CD14-positive monocyte (primary cell): ENCODE measurements around the gene EVA1C. TPM values are rescaled to one million over a fixed set of nuclear protein-coding genes. Genes with fewer than 3 reads are reported as not detected.

Experiments
- DNase-seq, 3 donors: peaks; one replicate each; pipeline ENCODE4 v3.0.0-alpha.2; 2011 to 2022
- H2AFZ ChIP-seq: 2 replicates; pipeline ENCODE4 v1.6.0; 2012; ENCODE audit warnings: mild to moderate bottlenecking, low read depth, low read length, inconsistent platforms; ENCODE audit not compliant: insufficient read depth, poor library complexity, severe bottlenecking
- H3K27ac ChIP-seq, 2 donors: 1 replicate in 1 of 2; 2 replicates in 1 of 2; pipeline ENCODE4 v1.5.1; 2012 to 2013; ENCODE audit warnings: low read length in 2 of 2, control low read depth in 1 of 2, inconsistent platforms in 1 of 2, low read depth in 1 of 2, mild to moderate bottlenecking in 1 of 2
- H3K27me3 ChIP-seq, 2 donors: one replicate each; pipeline versions ENCODE4 v1.6.0 to v1.6.1; 2011 to 2013; ENCODE audit warnings: low read length in 2 of 2; ENCODE audit not compliant: control insufficient read depth in 2 of 2, insufficient read depth in 2 of 2
- H3K36me3 ChIP-seq, 2 donors: replicated peaks in 1 of 2; 1 replicate in 1 of 2; 2 replicates in 1 of 2; pipeline versions ENCODE4 v1.5.1 to v1.6.1; 2012 to 2013; ENCODE audit warnings: low read length in 2 of 2, control low read depth in 1 of 2, inconsistent platforms in 1 of 2, mild to moderate bottlenecking in 1 of 2; ENCODE audit not compliant: insufficient read depth in 2 of 2, control insufficient read depth in 1 of 2
- H3K4me1 ChIP-seq, 2 donors: 1 replicate in 1 of 2; 2 replicates in 1 of 2; pipeline versions ENCODE4 v1.5.1 to v1.6.1; 2012 to 2013; ENCODE audit warnings: low read length in 2 of 2, control low read depth in 1 of 2, inconsistent platforms in 1 of 2, mild to moderate bottlenecking in 1 of 2, moderate library complexity in 1 of 2; ENCODE audit not compliant: insufficient read depth in 2 of 2, control insufficient read depth in 1 of 2
- H3K4me2 ChIP-seq: replicated peaks from 2 replicates; pipeline ENCODE3; 2012; ENCODE audit warnings: low read length, moderate library complexity, mild to moderate bottlenecking; ENCODE audit not compliant: poor library complexity, severe bottlenecking; ENCODE audit errors: extremely low read depth
- H3K4me3 ChIP-seq, 3 experiments: fragments of 200-600 bp in 1 of 3; sonication (generic) in 1 of 3; replicated peaks in 1 of 3; 1 replicate in 2 of 3; 2 replicates in 1 of 3; pipeline ENCODE4 v1.5.1; 2011 to 2013; ENCODE audit warnings: low read length in 3 of 3, mild to moderate bottlenecking in 3 of 3, control low read depth in 2 of 3, low read depth in 2 of 3, inconsistent platforms in 1 of 3, moderate library complexity in 1 of 3
- H3K79me2 ChIP-seq: 2 replicates; pipeline ENCODE4 v1.6.0; 2012; ENCODE audit warnings: mild to moderate bottlenecking, control low read depth, inconsistent platforms, low read length, moderate library complexity; ENCODE audit not compliant: insufficient read depth
- H3K9ac ChIP-seq: 2 replicates; pipeline ENCODE4 v1.6.0; 2017; ENCODE audit warnings: low read length, mild to moderate bottlenecking; ENCODE audit not compliant: insufficient read depth, poor library complexity, severe bottlenecking
- H3K9me3 ChIP-seq, 2 donors: replicated peaks in 1 of 2; 1 replicate in 1 of 2; 2 replicates in 1 of 2; pipeline versions ENCODE4 v1.5.1 to v1.6.1; 2012 to 2013; ENCODE audit warnings: low read length in 2 of 2, control low read depth in 1 of 2; ENCODE audit not compliant: control insufficient read depth in 1 of 2, insufficient read depth in 1 of 2
- H4K20me1 ChIP-seq: 2 replicates; pipeline ENCODE4 v1.6.0; 2012; ENCODE audit warnings: mild to moderate bottlenecking, low read length, control low read depth, moderate library complexity; ENCODE audit not compliant: insufficient read depth
- H3K27ac Mint-ChIP-seq, 7 donors: one replicate each; pipeline ENCODE4 v1.8.0; 2020; ENCODE audit warnings: mild to moderate bottlenecking in 7 of 7, mixed read lengths in 7 of 7, moderate library complexity in 6 of 7, inconsistent platforms in 2 of 7
- H3K27me3 Mint-ChIP-seq, 3 donors: one replicate each; pipeline ENCODE4 v1.8.0; 2021 to 2022; ENCODE audit warnings: low read depth in 3 of 3, mild to moderate bottlenecking in 3 of 3, mixed read lengths in 3 of 3, moderate library complexity in 3 of 3, inconsistent platforms in 1 of 3
- H3K36me3 Mint-ChIP-seq, 2 donors: one replicate each; pipeline ENCODE4 v1.8.0; 2020; ENCODE audit warnings: mixed read lengths in 2 of 2, inconsistent platforms in 1 of 2, mild to moderate bottlenecking in 1 of 2
- H3K4me1 Mint-ChIP-seq: one replicate; pipeline ENCODE4 v1.8.0; 2020; ENCODE audit warnings: mild to moderate bottlenecking, mixed read lengths
- H3K4me3 Mint-ChIP-seq, 2 donors: one replicate each; pipeline ENCODE4 v1.8.0; 2020; ENCODE audit warnings: mild to moderate bottlenecking in 2 of 2, mixed read lengths in 2 of 2, moderate library complexity in 1 of 2
- H3K9me3 Mint-ChIP-seq, 7 donors: one replicate each; pipeline ENCODE4 v1.8.0; 2020 to 2022; ENCODE audit warnings: mixed read lengths in 7 of 7, mild to moderate bottlenecking in 6 of 7, moderate library complexity in 6 of 7, inconsistent platforms in 2 of 7
- WGBS: methylation state at CpG from one replicate; pipeline ENCODE4 v1.1.5; 2013; ENCODE audit warnings: missing lambda C conversion rate; ENCODE audit not compliant: insufficient coverage; 5-methylcytosine and 5-hydroxymethylcytosine counted together
- intact Hi-C, 2 donors: fragments of 100-400 bp; cut with micrococcal nuclease; formaldehyde crosslinking; loops; one replicate each; pipeline versions ENCODE4 v1.15.0 to v1.15.1; 2023
- polyA plus RNA-seq, 3 donors: library from polyadenylated mRNA; depleted of rRNA in 1 of 3; unstranded in 2 of 3; stranded (reverse) in 1 of 3; fragments of 300-500 nt in 2 of 3; fragments of >200 nt in 1 of 3; fragmentation: Illumina TruSeq in 2 of 3; gene quantifications; 1 replicate in 2 of 3; 2 replicates in 1 of 3; pipeline ENCODE4 v1.2.3, GENCODE V29; 2012 to 2021
- TF ChIP-seq, protein P1 (sequence below): fragments of 200-600 bp; IDR thresholded peaks from one replicate; pipeline ENCODE4 v1.8.0; 2022; ENCODE audit warnings: antibody characterized with exemption, mild to moderate bottlenecking

EVA1C gene
- polyA plus RNA-seq, 3 donors: 0.37 to 0.73 (median 0.63) TPM

DNA sequence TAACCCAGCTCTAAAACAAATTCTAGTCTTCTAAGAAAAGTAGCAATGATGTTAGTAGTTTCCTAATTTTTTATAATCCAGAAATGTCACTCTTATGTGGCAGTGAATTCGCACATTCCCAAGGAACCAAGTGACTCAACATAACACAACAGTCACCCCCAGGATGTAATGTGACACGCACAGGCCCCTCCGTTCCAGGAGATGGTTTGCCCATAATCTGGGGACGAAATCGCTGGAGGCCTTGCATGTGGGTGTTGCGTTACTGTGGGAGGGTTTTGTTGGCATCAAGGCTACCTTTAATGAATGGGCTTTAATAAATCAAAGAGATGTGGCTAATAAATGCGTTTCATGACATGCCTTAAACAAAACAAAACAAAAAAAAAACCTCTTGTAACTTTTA lies 50.9 kb downstream of the EVA1C start:
- no peak for DNase-seq
- Histone ChIP-seq H3K27me3 (no peaks in the 10 kb centered on the region), H3K4me3 (no peak overlapping the region), H3K36me3 (no peaks in the 10 kb centered on the region), H3K27ac (no peak overlapping the region), H3K79me2 (no peaks in the 10 kb centered on the region), H3K4me1 (no peaks in the 10 kb centered on the region), H3K9me3 (peaks cover 0 to 5% of the 10 kb centered on the region in 2 donors), H3K4me2 (no peak overlapping the region), H2AFZ (no peak overlapping the region), H4K20me1 (no peaks in the 10 kb centered on the region), H3K9ac (no peak overlapping the region)
- TF ChIP-seq, protein P1, sequence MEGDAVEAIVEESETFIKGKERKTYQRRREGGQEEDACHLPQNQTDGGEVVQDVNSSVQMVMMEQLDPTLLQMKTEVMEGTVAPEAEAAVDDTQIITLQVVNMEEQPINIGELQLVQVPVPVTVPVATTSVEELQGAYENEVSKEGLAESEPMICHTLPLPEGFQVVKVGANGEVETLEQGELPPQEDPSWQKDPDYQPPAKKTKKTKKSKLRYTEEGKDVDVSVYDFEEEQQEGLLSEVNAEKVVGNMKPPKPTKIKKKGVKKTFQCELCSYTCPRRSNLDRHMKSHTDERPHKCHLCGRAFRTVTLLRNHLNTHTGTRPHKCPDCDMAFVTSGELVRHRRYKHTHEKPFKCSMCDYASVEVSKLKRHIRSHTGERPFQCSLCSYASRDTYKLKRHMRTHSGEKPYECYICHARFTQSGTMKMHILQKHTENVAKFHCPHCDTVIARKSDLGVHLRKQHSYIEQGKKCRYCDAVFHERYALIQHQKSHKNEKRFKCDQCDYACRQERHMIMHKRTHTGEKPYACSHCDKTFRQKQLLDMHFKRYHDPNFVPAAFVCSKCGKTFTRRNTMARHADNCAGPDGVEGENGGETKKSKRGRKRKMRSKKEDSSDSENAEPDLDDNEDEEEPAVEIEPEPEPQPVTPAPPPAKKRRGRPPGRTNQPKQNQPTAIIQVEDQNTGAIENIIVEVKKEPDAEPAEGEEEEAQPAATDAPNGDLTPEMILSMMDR: no peak
- WGBS: no CpG with 5 or more reads among the region's 7 CpGs
- H3K4me3 Mint-ChIP-seq: no peak overlapping the region
- peaks cover 0 to 4% (median 2%) of the 10 kb centered on the region in 7 donors for H3K9me3 Mint-ChIP-seq
- intact Hi-C loops: no loop called here
- no peaks in the 10 kb centered on the region for H3K27me3 Mint-ChIP-seq
- peaks cover 6% of the 10 kb centered on the region for H3K4me1 Mint-ChIP-seq
- H3K36me3 Mint-ChIP-seq: peaks cover 0 to 5% of the 10 kb centered on the region in 2 donors
- H3K27ac Mint-ChIP-seq: no peak overlapping the region

DNA sequence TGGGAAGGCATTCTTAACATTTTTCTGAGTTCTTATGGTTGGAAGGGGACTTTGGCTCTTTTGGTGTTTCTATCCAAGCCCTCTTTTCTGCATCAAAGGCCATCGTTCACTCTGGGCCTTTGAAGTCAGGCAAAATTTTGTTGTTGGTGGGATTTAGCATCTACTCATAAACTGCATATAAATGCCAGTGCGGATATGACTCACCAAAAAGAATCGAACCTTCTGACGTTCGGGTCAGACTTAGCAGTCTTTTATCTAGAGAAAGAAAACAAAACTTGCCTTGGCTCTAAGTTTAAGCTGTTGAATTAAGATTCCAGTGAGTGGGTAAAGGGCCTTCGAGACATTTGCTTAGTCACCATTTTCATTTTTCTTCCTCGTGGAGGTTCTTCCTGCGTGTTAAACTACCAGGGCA lies 51.4 kb downstream of the EVA1C start:
- Histone ChIP-seq H3K27me3 (no peaks in the 10 kb centered on the region), H3K4me2 (no peak overlapping the region), H3K79me2 (no peaks in the 10 kb centered on the region), H3K9ac (no peak overlapping the region), H3K36me3 (no peaks in the 10 kb centered on the region), H3K9me3 (peaks cover 0 to 5% of the 10 kb centered on the region in 2 donors), H2AFZ (no peak overlapping the region), H4K20me1 (no peaks in the 10 kb centered on the region), H3K4me3 (no peak overlapping the region), H3K4me1 (no peaks in the 10 kb centered on the region), H3K27ac (no peak overlapping the region)
- peaks cover 6% of the 10 kb centered on the region for H3K4me1 Mint-ChIP-seq
- peaks cover 0 to 4% (median 2%) of the 10 kb centered on the region in 7 donors for H3K9me3 Mint-ChIP-seq
- intact Hi-C loops: no loop called here
- no peaks in the 10 kb centered on the region for H3K27me3 Mint-ChIP-seq
- no peak for DNase-seq
- H3K36me3 Mint-ChIP-seq: peaks cover 0 to 4% of the 10 kb centered on the region in 2 donors
- WGBS: no CpG with 5 or more reads among the region's 8 CpGs
- no peak overlapping the region for H3K27ac Mint-ChIP-seq
- TF ChIP-seq, protein P1: no peak
- no peak overlapping the region for H3K4me3 Mint-ChIP-seq
